GM13976 (cell line): ENCODE results near the gene MCHR1.
A peak's percentile ranks its signal among the peaks of the same experiment; 100 is the strongest.

Experiments used
- DNase-seq: peaks from one replicate; pipeline ENCODE4 v3.0.0; 2012; ENCODE audit warnings: low spot score
- in situ Hi-C: fragments of 300-500 bp; cut with MboI; formaldehyde crosslinking; loops from one replicate; pipeline ENCODE4 v1.12.0; 2022; ENCODE audit warnings: low sequenced_read_pairs, mixed read lengths, inconsistent platforms; ENCODE audit not compliant: unreplicated experiment
- TF ChIP-seq, protein P1 (sequence below): IDR thresholded peaks from 2 replicates; pipeline ENCODE4 v1.5.1; 2012; ENCODE audit warnings: borderline replicate concordance, mild to moderate bottlenecking; ENCODE audit not compliant: insufficient read depth; ENCODE audit errors: extremely low read depth, missing control alignments, control extremely low read depth

Gene MCHR1

DNA sequence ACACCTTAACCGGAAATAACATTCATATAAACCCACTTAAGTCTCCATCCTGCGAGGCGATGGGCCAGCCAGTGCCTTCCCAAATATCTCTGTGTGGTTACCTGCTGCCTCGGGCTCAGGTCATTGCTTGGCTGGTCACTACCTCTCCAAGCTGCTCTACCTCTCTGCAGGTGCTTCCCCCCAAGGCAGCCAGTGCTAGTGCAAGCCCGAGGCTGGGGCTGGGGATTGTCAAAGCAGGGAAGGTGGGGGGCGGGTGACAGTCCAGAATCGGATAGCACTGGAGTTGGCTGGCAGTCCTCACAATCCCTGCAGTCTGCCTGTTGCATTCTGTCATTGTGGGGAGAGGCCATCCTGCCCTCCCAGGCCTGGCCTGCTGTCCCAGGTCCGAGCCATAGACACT lies 11.1 kb downstream of the MCHR1 start:
- DNase-seq: no peak
- TF ChIP-seq, protein P1, sequence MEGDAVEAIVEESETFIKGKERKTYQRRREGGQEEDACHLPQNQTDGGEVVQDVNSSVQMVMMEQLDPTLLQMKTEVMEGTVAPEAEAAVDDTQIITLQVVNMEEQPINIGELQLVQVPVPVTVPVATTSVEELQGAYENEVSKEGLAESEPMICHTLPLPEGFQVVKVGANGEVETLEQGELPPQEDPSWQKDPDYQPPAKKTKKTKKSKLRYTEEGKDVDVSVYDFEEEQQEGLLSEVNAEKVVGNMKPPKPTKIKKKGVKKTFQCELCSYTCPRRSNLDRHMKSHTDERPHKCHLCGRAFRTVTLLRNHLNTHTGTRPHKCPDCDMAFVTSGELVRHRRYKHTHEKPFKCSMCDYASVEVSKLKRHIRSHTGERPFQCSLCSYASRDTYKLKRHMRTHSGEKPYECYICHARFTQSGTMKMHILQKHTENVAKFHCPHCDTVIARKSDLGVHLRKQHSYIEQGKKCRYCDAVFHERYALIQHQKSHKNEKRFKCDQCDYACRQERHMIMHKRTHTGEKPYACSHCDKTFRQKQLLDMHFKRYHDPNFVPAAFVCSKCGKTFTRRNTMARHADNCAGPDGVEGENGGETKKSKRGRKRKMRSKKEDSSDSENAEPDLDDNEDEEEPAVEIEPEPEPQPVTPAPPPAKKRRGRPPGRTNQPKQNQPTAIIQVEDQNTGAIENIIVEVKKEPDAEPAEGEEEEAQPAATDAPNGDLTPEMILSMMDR: no peak
- in situ Hi-C loops: no loop called here

DNA sequence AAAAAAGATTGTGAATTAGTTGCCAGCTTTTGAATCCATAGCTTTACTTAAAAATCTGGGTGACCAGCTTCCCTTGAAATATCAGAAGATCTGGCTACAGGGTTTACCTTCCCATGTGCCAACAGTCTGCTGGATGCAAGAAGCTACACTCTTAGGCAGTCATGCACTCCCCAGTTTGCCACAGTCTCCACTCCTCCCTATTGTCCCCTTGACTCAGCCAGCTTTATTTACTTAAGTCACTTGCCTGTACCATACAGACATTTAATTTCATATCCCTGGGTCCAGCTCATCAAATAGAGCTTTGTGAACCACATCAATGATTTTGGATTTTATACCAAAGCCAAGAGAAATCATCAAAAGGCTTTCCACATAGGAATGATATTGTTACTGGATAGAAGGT lies 12.2 kb downstream of the MCHR1 start:
- TF ChIP-seq, protein P1: no peak
- in situ Hi-C loops: no loop called here
- no peak for DNase-seq

DNA sequence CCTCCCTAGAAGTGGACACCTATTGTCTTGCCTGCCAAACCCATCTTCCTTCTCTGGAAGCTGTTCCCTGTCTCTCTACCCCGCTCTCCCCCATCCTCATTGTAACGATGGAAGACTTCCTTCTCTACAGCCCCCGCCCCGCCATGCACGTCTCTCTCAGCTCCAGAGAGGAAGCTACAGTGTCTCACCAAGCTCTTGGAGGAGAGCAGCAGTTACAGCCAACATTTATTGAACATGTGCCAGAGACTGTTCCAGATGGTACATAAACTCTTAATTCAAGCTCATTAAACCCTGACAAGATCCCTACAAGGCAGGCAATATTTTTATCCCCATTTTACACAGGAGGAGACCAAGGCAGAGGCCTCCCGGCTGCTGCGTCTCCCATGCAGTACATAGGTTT lies 15.1 kb downstream of the MCHR1 start:
- no peak for DNase-seq
- in situ Hi-C loops: no loop called here
- TF ChIP-seq, protein P1: no peak

DNA sequence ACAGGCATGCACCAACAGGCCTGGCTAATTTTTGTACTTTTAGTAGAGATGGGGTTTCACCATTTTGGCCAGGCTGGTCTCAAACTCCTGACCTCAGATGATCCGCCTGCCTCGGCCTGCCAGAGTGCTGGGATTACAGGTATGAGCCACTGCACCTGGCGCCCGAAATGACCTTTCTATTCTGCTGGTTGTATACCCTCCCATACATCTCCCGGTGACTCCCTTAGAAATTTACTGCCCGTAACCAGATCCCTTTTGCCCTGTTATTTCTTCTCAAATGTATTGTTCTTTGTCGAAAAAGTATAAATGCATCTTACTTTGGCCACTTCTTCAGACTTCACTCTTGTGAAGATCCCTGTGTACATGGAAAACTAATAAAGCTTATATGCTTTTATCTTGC lies 22.0 kb downstream of the MCHR1 start:
- TF ChIP-seq, protein P1: no peak
- in situ Hi-C loops: loop anchor here (25.0 kb wide), 1 partner anchor 111 kb away; the partner anchor contains the start of gene SLC25A17

DNA sequence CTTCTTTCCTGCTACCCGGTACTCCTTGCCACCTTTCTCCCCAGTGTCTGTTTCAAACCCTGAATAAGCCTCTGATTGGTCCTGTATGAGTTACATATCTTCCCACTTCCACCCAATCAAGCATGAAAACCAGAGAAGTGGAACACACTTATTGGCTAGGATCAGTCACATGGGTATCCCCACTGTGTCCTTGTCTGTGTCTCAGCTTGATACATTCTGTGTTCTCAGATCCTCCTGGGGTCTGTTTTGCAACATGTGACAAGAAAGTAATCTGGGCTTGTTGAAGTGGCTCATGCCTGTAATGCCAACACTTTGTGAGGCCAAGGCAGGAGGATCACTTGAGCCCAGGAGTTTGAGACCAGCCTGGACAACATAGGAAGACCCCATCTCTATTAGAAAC lies 23.9 kb downstream of the MCHR1 start:
- TF ChIP-seq, protein P1: no peak
- peak; percentile 69 for DNase-seq
- in situ Hi-C loops: loop anchor here (25.0 kb wide), 1 partner anchor 109 kb away; the partner anchor contains the start of gene SLC25A17

More for the DNA sequence above, 22.0 kb downstream of the MCHR1 start:
- no peak for DNase-seq

DNA sequence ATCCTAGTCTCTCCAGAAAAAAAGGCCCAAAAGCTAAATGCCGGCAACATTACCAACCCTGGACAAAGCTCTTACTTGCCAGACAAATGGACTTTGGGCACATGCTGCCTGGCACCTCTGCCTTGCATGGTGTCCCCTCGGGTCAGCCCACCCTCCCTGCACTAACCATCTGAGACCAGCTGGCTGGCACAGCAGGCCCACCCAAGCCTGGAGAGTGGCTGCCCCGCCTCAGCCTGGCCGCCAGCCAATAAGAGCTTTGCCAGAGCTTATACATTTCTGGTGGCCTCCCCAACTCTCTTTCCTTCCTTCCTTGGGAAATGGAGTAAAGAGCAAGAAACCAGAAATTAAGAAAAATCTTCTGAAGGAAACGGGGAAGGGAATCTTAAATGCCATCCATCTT lies 24.5 kb downstream of the MCHR1 start:
- TF ChIP-seq, protein P1: no peak
- DNase-seq: no peak
- in situ Hi-C loops: loop anchor here (25.0 kb wide), 1 partner anchor 109 kb away; the partner anchor contains the start of gene SLC25A17

DNA sequence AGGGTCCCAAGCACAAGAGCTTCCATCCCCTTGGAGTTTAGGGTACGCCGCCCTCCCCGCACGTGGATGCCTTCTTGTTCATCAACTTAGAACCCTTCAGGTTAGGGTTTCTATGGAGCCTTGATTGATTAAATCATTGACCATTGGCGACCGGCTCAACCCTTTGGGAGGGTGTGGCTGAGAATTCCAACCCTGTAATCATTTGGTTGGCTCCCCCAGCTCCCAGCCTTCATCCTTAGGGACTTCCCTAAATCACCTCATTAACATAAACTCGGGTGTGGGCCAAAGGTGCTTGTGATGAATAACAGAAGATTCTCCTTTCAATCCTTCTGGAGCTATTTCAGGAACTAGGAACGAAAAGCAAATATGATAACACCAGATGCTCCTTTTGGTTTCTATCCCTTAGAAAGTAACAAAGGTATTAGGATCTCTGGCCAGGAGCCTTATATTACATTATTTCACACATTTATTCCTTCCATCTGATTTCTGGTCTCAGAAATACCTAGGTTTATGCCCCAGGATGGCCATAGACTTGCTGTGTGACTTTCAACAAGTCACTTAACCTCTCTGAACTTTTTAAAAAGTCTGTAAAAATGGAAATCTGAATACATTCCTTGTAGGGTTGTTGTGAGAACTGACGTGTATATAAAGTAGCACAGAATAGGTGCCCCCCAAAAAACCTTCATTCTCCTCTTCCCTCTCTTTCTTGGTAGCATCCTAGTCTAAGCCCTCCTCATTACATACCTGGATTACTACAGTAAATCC lies 26.8 kb downstream of the MCHR1 start:
- no peak for DNase-seq
- in situ Hi-C loops: loop anchor here (25.0 kb wide), 1 partner anchor 106 kb away; the partner anchor contains the start of gene SLC25A17
- TF ChIP-seq, protein P1: no peak
